Parathyroid adenoma (tissue), 2 donors: ENCODE measurements around the gene KCNQ1.

Source experiments
- H2AFZ ChIP-seq: fragments of 300-600 bp; sonication (generic); one replicate; pipeline ENCODE4 v1.7.0; 2017; ENCODE audit warnings: antibody characterized with exemption, mild to moderate bottlenecking
- H3K27ac ChIP-seq: fragments of 300-600 bp; sonication (generic); one replicate; pipeline ENCODE4 v1.7.0; 2017
- H3K27me3 ChIP-seq: fragments of 300-600 bp; sonication (generic); one replicate; pipeline ENCODE4 v1.7.0; 2017; ENCODE audit warnings: low read length; ENCODE audit not compliant: control insufficient read depth, insufficient read depth
- H3K36me3 ChIP-seq: fragments of 300-600 bp; sonication (generic); one replicate; pipeline ENCODE4 v1.7.0; 2017; ENCODE audit warnings: low read length; ENCODE audit not compliant: control insufficient read depth, insufficient read depth
- H3K4me1 ChIP-seq: fragments of 300-600 bp; sonication (generic); one replicate; pipeline ENCODE4 v1.7.0; 2017; ENCODE audit warnings: control low read depth
- H3K4me2 ChIP-seq: fragments of 300-600 bp; sonication (generic); one replicate; pipeline ENCODE4 v1.7.0; 2017; ENCODE audit warnings: low read length
- H3K4me3 ChIP-seq: fragments of 300-600 bp; sonication (generic); one replicate; pipeline ENCODE4 v1.7.0; 2017; ENCODE audit warnings: low read depth, low read length
- H3K79me2 ChIP-seq: fragments of 300-600 bp; sonication (generic); one replicate; pipeline ENCODE4 v1.7.0; 2017; ENCODE audit warnings: control low read depth
- H3K9ac ChIP-seq: fragments of 300-600 bp; sonication (generic); one replicate; pipeline ENCODE4 v1.7.0; 2017; ENCODE audit warnings: mild to moderate bottlenecking
- H3K9me3 ChIP-seq: fragments of 300-600 bp; sonication (generic); one replicate; pipeline ENCODE4 v1.7.0; 2017; ENCODE audit warnings: low read length; ENCODE audit not compliant: control insufficient read depth
- TF ChIP-seq, protein P1 (sequence below): fragments of 300-600 bp; sonication (generic); IDR thresholded peaks from one replicate; pipeline ENCODE4 v1.7.0; 2017; ENCODE audit warnings: antibody characterized with exemption, mild to moderate bottlenecking
- donor health status: primary hyperparathyroidism.

The KCNQ1 gene

DNA sequence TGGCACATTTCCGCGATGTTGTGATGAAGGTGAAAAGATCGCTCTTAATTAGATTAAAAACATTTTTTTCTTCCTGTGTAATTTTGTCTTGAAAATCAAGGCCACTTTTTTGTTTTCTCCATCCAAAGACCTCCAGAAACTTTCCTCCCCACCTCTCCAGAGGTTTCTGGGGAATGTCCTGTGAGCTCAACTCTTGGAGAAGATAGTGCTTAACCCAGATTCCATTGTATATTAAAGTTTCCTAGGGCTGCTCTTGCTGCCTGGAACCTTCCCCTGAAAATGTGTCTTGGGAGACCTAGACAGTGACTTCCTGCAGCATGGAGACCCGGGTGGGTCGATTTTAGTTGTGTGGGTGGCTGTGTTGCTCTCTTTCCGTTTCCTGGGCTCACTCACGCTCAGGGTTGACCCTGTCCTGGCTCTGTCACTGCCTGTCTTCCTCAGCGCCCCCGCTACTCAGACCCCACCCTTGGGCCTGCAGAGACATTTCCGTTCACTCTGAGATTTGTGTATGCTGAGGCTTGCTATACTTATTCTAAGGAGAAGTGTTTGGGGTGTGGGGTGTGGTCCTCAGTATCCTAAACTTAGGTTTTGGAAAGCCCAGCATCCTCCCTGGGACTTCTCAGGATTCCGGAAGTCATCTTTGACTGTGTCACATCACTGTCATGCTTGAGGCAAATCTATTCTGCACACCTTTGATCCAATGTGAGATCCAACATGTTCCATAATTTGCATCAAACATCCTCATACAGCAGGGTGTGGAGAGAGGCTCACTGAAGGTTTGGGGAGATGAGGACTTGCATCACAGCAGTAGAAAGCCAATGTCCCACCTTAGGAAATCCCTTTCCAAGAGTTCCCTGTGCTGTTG is 207.8 kb downstream of the KCNQ1 start:
- H3K9me3 ChIP-seq = no peaks in the 10 kb centered on the region
- no peak overlapping the region for H3K4me3 ChIP-seq
- H3K4me2 ChIP-seq = no peak overlapping the region
- H3K36me3 ChIP-seq = no peaks in the 10 kb centered on the region
- TF ChIP-seq, protein P1, sequence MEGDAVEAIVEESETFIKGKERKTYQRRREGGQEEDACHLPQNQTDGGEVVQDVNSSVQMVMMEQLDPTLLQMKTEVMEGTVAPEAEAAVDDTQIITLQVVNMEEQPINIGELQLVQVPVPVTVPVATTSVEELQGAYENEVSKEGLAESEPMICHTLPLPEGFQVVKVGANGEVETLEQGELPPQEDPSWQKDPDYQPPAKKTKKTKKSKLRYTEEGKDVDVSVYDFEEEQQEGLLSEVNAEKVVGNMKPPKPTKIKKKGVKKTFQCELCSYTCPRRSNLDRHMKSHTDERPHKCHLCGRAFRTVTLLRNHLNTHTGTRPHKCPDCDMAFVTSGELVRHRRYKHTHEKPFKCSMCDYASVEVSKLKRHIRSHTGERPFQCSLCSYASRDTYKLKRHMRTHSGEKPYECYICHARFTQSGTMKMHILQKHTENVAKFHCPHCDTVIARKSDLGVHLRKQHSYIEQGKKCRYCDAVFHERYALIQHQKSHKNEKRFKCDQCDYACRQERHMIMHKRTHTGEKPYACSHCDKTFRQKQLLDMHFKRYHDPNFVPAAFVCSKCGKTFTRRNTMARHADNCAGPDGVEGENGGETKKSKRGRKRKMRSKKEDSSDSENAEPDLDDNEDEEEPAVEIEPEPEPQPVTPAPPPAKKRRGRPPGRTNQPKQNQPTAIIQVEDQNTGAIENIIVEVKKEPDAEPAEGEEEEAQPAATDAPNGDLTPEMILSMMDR = no peak
- H3K9ac ChIP-seq = no peak overlapping the region
- H3K27me3 ChIP-seq = no peaks in the 10 kb centered on the region
- H3K27ac ChIP-seq = no peak overlapping the region
- peaks cover 2% of the 10 kb centered on the region for H3K79me2 ChIP-seq
- H2AFZ ChIP-seq = no peak overlapping the region
- no peaks in the 10 kb centered on the region for H3K4me1 ChIP-seq

DNA sequence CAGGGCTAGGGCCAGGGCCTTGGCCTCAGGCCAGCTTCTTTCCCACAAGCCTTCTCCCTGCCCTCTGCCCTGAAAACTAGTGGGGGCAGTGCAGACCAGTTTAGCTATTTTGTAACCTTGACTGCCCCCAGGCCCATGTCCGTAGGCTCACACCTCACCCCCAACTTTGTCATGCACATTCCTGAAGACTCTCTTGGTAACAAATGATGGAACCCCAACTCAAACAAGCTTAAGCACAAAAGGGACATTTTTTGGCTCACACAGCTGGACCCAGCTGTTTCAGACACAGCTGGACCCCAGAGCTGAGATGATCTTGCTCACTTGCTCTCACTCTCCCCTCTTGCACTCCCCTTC is 208.4 kb downstream of the KCNQ1 start:
- Histone ChIP-seq H3K27ac (no peak overlapping the region), H3K27me3 (no peaks in the 10 kb centered on the region), H3K4me1 (no peaks in the 10 kb centered on the region), H3K4me3 (no peak overlapping the region), H3K4me2 (no peak overlapping the region), H3K79me2 (peaks cover 2% of the 10 kb centered on the region), H3K9ac (no peak overlapping the region), H3K36me3 (no peaks in the 10 kb centered on the region), H2AFZ (no peak overlapping the region), H3K9me3 (no peaks in the 10 kb centered on the region)
- TF ChIP-seq, protein P1 = no peak

DNA sequence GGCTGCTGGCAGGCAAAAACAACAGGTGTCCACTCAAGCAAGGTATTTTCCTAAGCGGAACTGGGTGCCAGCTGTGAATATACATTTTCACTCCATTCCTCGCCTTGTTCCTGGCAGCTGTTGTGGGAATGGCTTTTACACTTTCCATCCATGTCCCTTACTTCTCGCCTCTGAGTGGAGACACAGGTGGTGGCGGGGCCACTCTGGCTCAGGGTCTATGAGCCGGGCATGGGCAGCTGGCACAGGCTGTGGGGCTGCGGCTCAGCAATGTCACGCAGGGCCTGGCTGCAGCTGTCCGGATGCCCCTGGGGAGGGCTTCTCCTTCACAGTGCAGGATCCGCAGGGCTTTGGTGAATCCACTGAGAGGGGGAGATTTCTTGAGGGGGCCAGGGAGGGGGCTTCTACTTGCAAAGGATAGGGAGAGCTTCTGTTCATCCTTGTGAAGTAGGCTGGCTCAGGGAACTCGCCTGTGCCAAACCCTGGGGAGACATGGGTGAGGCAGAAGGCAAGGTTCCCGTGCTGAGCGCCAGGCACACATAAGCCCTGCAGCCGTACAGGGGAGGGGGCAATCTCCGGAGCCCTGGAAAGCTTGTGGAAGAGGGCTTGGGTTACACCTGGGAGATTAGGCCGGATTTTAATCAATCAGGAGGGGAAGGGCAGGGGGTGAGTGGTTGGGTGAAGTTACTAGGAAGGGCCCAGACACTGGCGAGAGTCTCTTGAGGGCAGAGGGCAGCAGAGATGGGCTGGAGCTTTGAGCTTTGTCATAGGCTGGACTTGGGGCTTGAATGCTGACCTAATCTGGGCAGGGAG is 209.3 kb downstream of the KCNQ1 start:
- H3K27me3 ChIP-seq = no peaks in the 10 kb centered on the region
- H3K36me3 ChIP-seq = no peaks in the 10 kb centered on the region
- H3K79me2 ChIP-seq = peaks cover 2% of the 10 kb centered on the region
- TF ChIP-seq, protein P1 = no peak
- no peak overlapping the region for H3K4me2 ChIP-seq
- H3K9me3 ChIP-seq = no peaks in the 10 kb centered on the region
- no peak overlapping the region for H3K9ac ChIP-seq
- H2AFZ ChIP-seq = no peak overlapping the region
- no peaks in the 10 kb centered on the region for H3K4me1 ChIP-seq
- no peak overlapping the region for H3K27ac ChIP-seq
- H3K4me3 ChIP-seq = no peak overlapping the region

DNA sequence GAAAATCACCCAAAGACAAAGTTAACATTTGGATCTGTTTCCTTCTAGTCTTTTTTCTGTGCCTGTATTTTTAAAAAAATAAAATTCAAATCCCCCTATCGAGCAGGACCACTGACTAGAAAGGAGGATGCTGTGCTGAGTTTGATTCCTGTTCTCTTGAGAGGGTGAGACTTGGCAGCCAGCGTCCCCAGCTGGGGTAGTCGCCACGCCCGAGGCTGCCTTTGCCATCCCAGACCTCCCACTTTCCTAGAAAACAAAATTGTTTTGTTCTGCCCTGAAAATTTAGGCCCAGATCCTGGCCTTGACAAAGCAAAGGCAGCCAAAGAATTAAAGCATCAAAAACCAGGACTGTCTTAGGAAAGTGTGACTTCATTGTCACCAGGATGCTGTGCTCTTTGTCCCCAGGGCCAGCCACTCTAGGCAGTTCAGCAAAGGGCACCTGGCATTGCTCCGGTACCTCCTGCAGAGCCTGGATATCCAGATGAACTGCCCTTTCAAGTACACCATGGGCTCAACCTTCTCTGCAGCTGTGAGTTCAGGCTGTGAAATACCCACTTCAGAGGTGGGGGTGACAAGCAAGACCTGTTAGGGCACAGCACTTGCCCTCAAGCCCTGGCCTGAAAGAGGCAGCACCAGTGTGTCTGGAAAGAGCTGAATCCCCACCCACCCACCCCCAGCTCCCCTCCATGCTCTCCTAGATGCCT is 210.4 kb downstream of the KCNQ1 start:
- Histone ChIP-seq H3K36me3 (no peaks in the 10 kb centered on the region), H2AFZ (no peak overlapping the region), H3K79me2 (peaks cover 2% of the 10 kb centered on the region), H3K27ac (no peak overlapping the region), H3K9ac (no peak overlapping the region), H3K9me3 (no peaks in the 10 kb centered on the region), H3K27me3 (no peaks in the 10 kb centered on the region), H3K4me1 (no peaks in the 10 kb centered on the region), H3K4me2 (no peak overlapping the region), H3K4me3 (no peak overlapping the region)
- TF ChIP-seq, protein P1 = no peak
